ACHN (cell line): Measurements from ENCODE around the gene SSR2.
"Not testable (repeated sequence)": the region's sequence is repeated elsewhere in the genome, so short reads cannot be mapped to it uniquely, and the experiment has no call there.

Source experiments
- DNase-seq: peaks from one replicate; pipeline ENCODE4 v3.0.0-alpha.2; 2015
- in situ Hi-C: cut with HindIII; loops from 2 replicates; pipeline ENCODE4 v1.10.0; 2017; ENCODE audit warnings: low sequenced_read_pairs, low pct_ligation_motif_present, low pct_unique_long_range_greater_than_20kb

SSR2 gene

GRCh38 chr1:156002188-156002911, 18.4 kb downstream of the SSR2 start:
- in situ Hi-C loops: no loop called here

GRCh38 chr1:156001662-156002171, 19.0 kb downstream of the SSR2 start:
- no peak for DNase-seq
- in situ Hi-C loops: no loop called here

More at GRCh38 chr1:156002188-156002911, 18.4 kb downstream of the SSR2 start:
- no peak for DNase-seq

GRCh38 chr1:156001021-156001661, 19.6 kb downstream of the SSR2 start:
- no peak for DNase-seq
- in situ Hi-C loops: no loop called here

- in situ Hi-C loops: no loop called here
These were observed 20.8 kb downstream of the SSR2 start for GRCh38 chr1:155999964-156000363.

GRCh38 chr1:155996166-155996565, 24.6 kb downstream of the SSR2 start:
- DNase-seq: no peak

More at GRCh38 chr1:155999964-156000363, 20.8 kb downstream of the SSR2 start:
- DNase-seq: no peak

GRCh38 chr1:155993595-155993994, 27.2 kb downstream of the SSR2 start:
- in situ Hi-C loops: no loop called here
- DNase-seq: no peak

More at GRCh38 chr1:155996166-155996565, 24.6 kb downstream of the SSR2 start:
- in situ Hi-C loops: no loop called here

GRCh38 chr1:155990005-155990739, 30.6 kb downstream of the SSR2 start:
- in situ Hi-C loops: no loop called here

GRCh38 chr1:155989242-155990004, 31.3 kb downstream of the SSR2 start:
- in situ Hi-C loops: no loop called here
- DNase-seq: peak; percentile 67

More at GRCh38 chr1:155990005-155990739, 30.6 kb downstream of the SSR2 start:
- no peak for DNase-seq

GRCh38 chr1:155984903-155985645, 35.7 kb downstream of the SSR2 start:
- DNase-seq, in situ Hi-C loops: not testable (repeated sequence)

GRCh38 chr1:155984341-155984740, 36.4 kb downstream of the SSR2 start:
- DNase-seq: no peak
- in situ Hi-C loops: no loop called here

- in situ Hi-C loops: no loop called here
- DNase-seq: peak; percentile 86
These were observed 37.3 kb downstream of the SSR2 start for GRCh38 chr1:155983191-155984024.

- in situ Hi-C loops: no loop called here
- no peak for DNase-seq
These were observed 38.6 kb downstream of the SSR2 start for GRCh38 chr1:155982106-155982505.

- peak; percentile 67 for DNase-seq
- in situ Hi-C loops: no loop called here
These were observed 39.3 kb downstream of the SSR2 start for GRCh38 chr1:155981266-155982088.

- peak; percentile 38 for DNase-seq
- in situ Hi-C loops: no loop called here
These were observed 41.0 kb downstream of the SSR2 start for GRCh38 chr1:155979597-155980343.

GRCh38 chr1:155978973-155979429, 41.8 kb downstream of the SSR2 start:
- in situ Hi-C loops: no loop called here
- peak; percentile 48 for DNase-seq
